AG04449 (cell line): ENCODE results near the gene RAD50.

ENCODE experiments used
- CTCF ChIA-PET: fragments of 350-600 bp; formaldehyde crosslinking; extraction: SDS; loops from one replicate; lab custom pipeline; 2021; ENCODE audit warnings: antibody characterized with exemption; lab: Yijun Ruan, JAX
- POLR2A ChIA-PET: fragments of 400-600, 350-600 bp; formaldehyde crosslinking; extraction: SDS; loops from one replicate; lab custom pipeline; 2020; ENCODE audit warnings: antibody characterized with exemption, inconsistent platforms; lab: Yijun Ruan, JAX
- DNase-seq: peaks from one replicate; pipeline ENCODE4 v3.0.0-alpha.2; 2010; ENCODE audit warnings: low read depth, low spot score
- H3K4me3 ChIP-seq: 2 replicates; pipeline ENCODE4 v1.5.1; 2011; ENCODE audit warnings: low read depth, mild to moderate bottlenecking, control low read depth, low read length
- CTCF ChIP-seq: IDR thresholded peaks from one replicate; pipeline ENCODE4 v1.5.1; 2011; ENCODE audit warnings: mild to moderate bottlenecking, moderate library complexity, low read length, control low read depth, inconsistent platforms; ENCODE audit not compliant: insufficient read depth; ENCODE audit errors: missing control alignments

Gene RAD50

DNA sequence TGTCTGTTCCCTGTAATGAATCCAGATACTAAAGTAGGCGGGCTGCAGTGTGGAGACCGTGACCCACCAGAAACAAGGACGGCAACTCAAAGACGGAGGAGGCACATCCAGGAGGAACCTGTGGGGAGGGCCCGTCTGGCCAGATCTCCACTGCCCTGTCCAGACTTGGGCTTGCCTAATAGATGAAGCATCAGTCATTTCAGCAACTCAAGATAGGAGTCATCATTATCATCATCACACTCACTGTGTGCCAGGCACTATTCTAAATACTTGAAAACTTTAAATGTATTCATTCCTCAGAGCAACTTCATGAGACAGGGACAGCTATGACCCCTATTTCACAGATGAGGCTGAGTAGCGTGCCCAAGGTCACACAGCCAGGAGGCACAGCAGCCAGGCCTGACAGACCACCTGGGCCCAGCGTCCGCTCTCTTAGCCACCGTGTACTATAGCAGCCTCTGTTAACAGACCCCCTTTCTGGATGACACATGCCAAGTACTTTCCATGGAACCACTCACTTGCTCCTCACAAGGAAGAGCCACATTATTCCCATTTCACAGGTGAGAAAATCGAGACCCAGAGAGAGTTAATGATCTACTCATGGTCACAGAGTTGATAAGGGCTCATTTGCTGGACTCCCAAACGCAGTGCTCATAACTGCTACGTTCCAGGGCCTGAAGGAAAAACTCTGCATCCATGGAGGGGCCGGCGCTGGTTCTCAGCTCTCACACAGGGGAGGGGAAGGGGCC is 112.1 kb downstream of the RAD50 start:
- H3K4me3 ChIP-seq = no peak overlapping the region
- ChIA-PET POLR2A (no interaction called here), CTCF (no interaction called here)
- no peak for TF ChIP-seq CTCF
- DNase-seq = no peak

- TF ChIP-seq CTCF = no peak
- H3K4me3 ChIP-seq = no peak overlapping the region
- no peak for DNase-seq
- CTCF ChIA-PET = interaction anchor here (0.7 to 0.8 kb wide), 2 partner anchors 13 to 151 kb away, joined by 3 read pairs; no protein-coding TSS in a partner anchor
- POLR2A ChIA-PET = no interaction called here
Measured at GRCh38 chr5:132669455-132669820, 112.7 kb downstream of the RAD50 start.

GRCh38 chr5:132669966-132670882 is 113.4 kb downstream of the RAD50 start:
- ChIA-PET CTCF (interaction anchor here (0.7 to 0.9 kb wide), 3 partner anchors 9 to 150 kb away, joined by 3 read pairs; no protein-coding TSS in a partner anchor), POLR2A (no interaction called here)
- no peak for TF ChIP-seq CTCF
- no peak overlapping the region for H3K4me3 ChIP-seq
- DNase-seq = no peak

- TF ChIP-seq CTCF = no peak
- ChIA-PET CTCF (no interaction called here), POLR2A (no interaction called here)
- H3K4me3 ChIP-seq = no peak overlapping the region
- no peak for DNase-seq
Measured at GRCh38 chr5:132671000-132671399, 114.2 kb downstream of the RAD50 start.

DNA sequence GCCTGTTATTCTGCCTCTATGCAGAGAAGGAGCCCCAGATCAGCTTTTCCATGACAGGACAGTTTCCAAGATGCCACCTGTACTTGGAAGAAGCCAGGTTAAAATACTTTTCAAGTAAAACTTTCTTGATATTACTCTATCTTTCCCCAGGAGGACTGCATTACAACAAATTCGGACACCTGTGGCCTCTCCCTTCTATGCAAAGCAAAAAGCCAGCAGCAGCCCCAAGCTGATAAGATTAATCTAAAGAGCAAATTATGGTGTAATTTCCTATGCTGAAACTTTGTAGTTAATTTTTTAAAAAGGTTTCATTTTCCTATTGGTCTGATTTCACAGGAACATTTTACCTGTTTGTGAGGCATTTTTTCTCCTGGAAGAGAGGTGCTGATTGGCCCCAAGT is 116.7 kb downstream of the RAD50 start:
- POLR2A ChIA-PET = no interaction called here
- H3K4me3 ChIP-seq = no peak overlapping the region
- CTCF ChIA-PET = interaction anchor here (0.6 to 1.2 kb wide), 2 partner anchors 13 to 15 kb away, joined by 3 to 4 read pairs; partner anchors contain the start of gene IL13
- TF ChIP-seq CTCF = no peak
- no peak for DNase-seq
